D721Med (cell line): ENCODE data around the gene CFAP61.
A peak's percentile ranks its signal among the peaks of the same experiment; 100 is the strongest.

Experiments
- DNase-seq: peaks from one replicate; pipeline ENCODE4 v3.0.0; 2011; ENCODE audit warnings: low spot score; ENCODE audit not compliant: insufficient read length
- FAIRE-seq: peaks from 2 replicates; lab custom pipeline; 2011; peaks lifted over from hg19 to GRCh38; lab: Jason Lieb, UNC
- TF ChIP-seq, protein P1 (sequence below): IDR thresholded peaks from 2 replicates; pipeline ENCODE4 v1.5.1; 2012; ENCODE audit warnings: mild to moderate bottlenecking, control low read depth; ENCODE audit not compliant: insufficient read depth; ENCODE audit errors: missing control alignments

The CFAP61 gene

DNA sequence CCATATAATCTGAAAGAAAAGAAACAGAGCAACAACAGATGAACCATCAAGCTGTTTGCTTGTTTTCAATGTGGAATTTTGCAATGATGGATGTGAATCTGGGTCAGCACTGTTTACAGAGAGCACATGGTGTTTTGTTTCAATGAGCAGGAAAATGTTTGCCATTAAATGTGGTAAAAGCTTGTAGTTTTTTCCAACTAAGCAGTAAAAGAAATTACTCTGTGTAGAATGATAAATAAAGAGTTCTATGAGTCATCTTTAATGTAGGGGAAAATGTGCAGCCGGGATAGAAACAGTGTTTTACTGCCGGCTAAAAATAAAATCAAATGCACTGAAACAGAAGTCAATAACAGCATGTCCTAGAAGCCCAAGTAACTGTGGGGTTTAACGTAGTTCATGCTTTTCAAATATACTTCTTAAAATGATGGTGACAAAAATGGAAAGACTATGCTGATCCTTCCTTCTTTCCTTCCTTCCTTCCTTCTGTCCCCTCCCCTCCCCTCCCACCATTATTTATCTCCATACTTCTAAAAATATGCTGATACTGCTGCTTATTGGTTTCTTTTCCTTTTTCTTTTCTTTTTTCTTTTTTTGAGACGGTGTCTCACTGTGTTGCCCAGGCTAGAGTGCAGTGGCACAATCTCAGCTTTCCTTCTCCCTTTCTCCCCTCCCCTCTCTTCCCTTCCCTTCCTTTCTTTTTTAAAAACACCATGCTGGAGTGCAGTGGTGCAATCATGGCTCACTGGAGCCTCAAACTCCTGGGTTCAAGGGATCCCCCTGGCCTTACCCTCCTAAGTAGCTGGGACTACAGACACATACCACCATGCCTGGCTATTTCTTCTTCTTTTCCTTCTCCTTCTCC, 41.5 kb upstream of the CFAP61 start:
- TF ChIP-seq, protein P1, sequence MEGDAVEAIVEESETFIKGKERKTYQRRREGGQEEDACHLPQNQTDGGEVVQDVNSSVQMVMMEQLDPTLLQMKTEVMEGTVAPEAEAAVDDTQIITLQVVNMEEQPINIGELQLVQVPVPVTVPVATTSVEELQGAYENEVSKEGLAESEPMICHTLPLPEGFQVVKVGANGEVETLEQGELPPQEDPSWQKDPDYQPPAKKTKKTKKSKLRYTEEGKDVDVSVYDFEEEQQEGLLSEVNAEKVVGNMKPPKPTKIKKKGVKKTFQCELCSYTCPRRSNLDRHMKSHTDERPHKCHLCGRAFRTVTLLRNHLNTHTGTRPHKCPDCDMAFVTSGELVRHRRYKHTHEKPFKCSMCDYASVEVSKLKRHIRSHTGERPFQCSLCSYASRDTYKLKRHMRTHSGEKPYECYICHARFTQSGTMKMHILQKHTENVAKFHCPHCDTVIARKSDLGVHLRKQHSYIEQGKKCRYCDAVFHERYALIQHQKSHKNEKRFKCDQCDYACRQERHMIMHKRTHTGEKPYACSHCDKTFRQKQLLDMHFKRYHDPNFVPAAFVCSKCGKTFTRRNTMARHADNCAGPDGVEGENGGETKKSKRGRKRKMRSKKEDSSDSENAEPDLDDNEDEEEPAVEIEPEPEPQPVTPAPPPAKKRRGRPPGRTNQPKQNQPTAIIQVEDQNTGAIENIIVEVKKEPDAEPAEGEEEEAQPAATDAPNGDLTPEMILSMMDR = no peak
- FAIRE-seq (no peak), DNase-seq (no peak)

DNA sequence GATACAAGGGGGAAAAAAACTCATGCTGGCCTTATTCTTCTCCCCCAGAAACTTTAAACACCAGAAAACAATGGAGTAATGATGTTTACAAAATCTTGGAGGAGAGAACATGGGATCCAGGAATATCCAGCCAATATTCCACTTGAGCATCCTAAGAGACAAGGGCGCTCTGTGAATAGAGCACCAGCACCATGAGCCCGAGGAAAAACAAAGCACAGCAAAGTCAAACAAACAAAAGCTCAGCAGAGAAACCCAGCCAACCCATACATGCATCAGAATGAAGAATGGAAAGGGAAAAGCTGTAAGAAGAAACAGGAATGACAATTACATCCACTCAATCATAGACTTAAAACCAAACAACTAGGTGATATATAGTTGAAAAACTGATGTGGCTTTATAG, 39.8 kb upstream of the CFAP61 start:
- DNase-seq (no peak), FAIRE-seq (no peak)
- TF ChIP-seq, protein P1 = no peak

DNA sequence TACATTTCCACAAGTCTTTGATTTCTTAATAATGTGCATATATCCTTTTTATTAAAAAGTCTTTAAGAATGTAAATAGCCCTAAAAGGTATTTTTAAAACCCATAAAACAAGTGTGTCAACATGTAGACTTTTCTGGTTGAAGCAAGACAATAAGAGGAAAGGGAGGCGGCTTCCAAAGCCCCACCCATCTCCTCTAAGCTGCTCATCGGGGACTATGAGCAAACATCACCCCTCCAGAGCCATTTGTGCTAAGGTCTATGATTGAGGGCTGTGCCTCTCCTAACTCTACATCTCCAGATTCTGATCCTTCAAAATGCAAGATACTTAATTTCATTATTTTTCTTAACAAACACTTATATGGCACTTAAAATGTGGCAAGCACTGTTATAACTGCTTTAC, 37.7 kb upstream of the CFAP61 start:
- DNase-seq (no peak), FAIRE-seq (no peak)
- TF ChIP-seq, protein P1 = no peak

DNA sequence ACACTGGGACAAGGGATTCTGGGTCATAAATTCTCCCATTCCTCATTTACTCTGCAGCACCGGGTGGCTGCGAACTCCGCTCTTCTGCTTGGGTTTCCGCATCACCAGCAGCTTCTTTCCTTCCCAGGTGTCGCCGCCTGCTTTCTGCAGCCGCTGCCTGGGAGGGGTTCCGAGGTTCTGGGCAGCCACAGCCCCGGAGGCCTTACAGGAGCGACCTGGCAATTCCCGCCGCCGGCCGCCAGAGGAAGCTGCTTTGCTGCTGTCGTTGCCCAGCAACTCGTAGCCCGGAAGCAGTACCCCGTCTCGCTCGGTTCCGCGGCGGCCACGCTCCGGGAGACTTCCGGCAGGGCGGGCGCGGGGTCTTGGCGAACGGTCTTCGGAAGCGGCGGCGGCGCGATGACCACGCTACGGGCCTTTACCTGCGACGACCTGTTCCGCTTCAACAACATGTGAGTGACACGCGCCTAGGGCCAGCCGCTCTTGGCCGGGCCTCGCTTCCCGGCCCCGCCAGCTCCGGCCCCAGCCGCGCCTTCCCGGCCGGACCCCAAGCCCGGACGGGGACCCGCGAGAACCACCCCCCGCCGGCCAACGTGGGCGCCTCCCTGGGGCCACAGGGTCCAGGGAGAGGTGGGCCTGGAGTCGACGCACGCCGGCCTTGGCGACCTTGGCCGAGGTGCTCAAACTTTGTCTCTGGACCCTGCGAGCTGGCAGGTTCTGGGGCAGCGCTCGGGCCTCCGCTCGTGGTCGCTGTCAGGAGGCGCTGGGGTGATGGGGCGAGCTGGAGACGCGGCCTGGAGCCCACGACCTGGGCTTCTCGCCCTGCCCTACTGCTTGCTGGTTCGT, 35.1 kb upstream of the CFAP61 start, which contains the start of gene NAA20:
NAA20 (plus strand) TSS at position 362 of the 843 bp plus-strand sequence; CDS start at position 397, 35 bp downstream.
- DNase-seq (peak; percentile 50), FAIRE-seq (no peak)
- TF ChIP-seq, protein P1 = peak; percentile 59

DNA sequence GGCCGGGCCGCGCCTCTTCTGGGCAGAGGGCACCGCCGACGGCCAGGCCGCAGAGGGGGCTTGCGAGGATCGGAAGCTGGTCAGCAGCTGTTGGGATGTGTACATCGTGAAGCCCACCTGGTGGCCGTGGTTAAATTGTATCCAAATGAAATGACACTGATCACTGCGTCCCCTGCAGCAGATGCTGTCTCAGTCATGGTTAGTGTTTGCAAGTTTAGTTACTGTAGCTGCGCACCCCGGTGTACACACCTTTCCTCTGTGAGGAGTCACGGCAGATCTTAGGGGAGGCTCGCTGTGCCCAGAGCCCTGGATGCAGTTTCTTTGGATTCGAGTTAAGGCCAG, 34.5 kb upstream of the CFAP61 start:
- no peak for FAIRE-seq
- TF ChIP-seq, protein P1 = no peak
- no peak for DNase-seq

DNA sequence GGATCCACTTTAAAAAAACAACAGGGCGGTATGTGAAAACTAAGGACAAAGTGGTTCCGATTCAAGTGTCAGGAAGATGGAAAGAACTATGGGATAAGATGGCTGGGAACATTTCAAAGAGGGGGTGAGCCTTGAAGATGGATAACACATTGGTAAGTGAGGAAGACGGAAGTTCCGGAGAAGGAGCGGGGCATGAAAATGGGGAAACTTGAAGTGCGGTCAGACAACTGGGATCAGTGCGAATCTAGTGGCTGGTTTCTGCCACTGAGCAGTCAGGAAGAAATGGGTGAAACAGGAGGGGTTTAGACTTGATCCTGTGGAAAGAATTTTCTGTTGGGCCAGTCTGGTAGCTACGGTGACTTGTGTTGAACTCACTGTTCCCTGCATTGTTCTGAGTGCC, 34.0 kb upstream of the CFAP61 start:
- FAIRE-seq = no peak
- no peak for DNase-seq
- TF ChIP-seq, protein P1 = no peak
